Right kidney (tissue), 1 donor: ENCODE measurements around the gene VAT1L.

Experiments used
- DNase-seq: peaks from one replicate; pipeline ENCODE4 v3.0.0-alpha.2; 2016

The VAT1L gene

DNA sequence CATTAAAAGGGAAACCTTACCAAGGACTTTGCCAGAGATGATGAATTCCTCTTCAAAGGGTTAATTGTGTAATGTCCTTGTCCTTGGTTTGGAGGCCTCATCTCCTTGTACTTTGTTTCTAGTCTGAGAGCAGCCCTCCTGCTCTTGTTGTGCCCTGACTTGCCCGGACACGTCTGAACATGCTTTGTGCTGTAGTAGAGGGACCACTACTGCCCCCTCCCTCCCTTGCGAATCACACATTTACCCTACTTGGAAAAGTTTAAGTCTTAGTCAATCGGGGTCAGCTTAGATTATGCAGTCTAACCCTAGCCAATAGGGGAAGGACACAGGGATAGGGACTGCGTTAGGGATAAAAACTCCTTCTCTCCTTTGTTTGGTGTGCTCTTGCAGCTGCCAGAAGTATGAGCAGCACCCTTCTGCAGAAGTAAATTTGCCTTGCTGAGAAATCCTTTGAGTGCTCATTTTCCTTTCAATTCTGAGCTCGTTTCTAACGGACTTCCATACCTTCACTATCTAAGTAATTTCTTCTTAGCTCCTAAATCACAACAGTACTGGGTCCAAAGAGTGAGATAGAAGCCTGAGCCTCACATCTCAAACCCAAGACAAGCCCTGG, 207.6 kb downstream of the VAT1L start:
- no peak for DNase-seq

DNA sequence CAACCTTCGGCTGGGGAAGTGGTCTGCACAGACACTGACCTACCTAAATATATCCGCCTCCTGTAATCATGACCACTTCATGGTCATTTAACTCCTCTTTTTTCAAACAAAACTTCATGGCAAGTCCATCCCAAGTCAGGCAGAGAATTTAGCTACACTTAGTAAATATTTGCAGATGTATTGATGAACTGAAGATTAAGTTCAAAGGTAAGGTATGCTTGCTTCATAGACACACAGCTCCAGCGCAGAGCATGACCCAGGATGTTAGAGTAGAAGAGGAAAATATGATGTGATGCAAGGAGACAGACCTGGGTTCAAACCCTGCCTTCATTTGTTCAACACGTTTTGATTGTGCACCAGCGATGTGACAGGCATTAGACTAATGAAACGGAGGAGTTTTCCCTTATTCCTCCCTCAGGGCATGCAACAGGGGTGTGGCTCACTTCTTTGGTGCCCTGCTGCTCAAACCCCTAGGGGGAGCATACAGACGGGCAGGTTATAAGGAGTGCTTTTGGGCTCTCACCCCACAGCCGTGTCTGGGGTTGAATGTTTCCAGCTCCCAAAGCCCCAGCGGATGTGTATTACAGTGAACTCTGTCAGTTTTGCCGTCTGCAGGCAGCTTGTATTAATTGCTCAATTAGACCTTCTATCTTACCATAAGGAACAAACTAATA, 210.1 kb downstream of the VAT1L start:
- DNase-seq, result no peak

DNA sequence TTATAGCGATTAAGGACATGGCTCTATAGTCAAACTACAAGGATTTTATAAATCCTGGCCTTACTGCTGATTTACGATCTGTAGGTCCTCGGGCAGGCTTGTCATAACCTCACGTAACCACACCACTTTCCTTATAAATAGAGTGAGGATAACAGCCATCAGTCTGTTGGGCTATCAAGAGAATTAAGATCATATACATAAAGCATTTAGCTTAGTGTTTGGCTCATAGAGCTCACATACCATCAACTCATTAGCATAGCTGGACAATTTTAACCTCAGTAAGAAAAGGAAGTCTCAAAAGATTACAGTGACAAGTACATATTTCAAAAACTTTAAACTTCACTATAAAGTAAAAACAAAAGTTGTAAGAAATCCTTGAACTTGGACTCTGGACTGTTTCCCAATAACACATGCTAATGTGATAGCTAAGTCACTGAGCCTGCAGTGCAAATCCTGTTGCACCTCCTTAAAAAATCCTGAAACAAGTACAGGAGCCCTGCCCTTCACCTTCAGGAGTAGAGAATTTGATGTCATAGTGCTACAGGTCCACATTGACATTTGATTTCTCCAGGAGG, 213.2 kb downstream of the VAT1L start:
- DNase-seq, result no peak

DNA sequence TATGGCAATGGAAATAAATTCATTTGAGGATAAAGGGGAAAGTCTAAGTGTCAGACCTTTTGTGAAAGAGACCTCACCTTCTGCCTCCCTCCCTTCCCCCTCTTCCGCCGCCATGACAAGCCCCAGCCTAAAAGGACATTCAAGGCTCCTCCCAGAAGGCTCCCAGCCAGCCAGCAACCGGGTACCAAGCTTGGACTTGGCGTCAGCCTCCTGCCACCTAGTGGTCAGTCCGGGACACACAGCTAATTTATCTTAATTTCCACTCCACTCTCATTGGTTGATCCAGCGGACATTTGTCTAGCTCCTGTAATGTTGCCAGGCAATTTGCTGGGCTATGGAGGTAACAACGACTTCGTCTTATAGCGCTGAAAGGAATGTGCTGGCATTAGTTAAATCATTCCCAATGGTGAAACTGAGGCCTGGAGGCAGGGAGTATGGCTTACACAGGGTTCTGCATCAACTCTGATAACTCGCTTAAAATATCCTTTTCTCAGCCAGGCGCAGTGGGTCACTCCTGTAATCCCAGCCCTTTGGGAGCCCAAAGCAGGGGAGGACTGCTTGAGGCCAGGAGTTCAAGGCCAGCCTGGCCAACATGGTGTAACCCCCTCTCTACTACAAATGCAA, 214.7 kb downstream of the VAT1L start:
- peak; percentile 38 for DNase-seq

DNA sequence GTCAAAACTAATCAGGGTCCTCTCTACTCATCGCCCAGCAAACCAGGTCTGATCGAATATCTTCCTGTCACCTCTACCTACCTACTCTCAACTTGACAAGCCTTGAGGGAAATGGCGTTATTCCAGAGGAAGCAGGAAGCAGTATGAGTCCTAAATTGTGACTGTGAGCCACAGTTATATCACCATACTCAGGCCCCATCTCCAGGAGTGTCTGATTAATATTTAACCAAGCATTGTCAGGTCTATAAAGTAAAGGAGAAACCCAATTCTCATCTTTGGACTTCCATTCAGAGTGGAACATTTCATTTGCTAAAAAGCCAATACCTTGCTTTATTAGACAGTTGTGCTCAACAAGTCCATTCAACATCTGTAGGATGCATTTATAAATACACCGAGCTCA, 216.2 kb downstream of the VAT1L start:
- DNase-seq, result no peak

DNA sequence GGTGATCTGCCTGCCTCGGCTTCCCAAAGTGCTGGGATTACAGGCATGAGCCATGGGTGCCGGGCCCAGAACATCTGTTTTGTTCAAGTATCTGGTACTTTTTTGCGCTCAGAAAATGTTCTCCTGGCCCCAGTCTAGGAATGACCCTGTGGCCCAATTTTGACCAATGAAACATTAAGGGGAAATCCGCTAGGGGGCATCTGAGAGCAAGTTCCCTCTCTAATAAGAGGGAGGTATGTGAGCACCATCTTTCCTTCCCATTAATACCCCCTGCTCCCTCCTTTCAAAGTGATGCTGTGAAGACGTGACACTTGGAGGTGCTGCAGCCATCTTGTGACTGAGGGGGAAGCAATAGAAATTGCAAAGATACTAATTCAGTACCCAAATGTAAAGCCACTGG, 217.5 kb downstream of the VAT1L start:
- DNase-seq, result no peak

DNA sequence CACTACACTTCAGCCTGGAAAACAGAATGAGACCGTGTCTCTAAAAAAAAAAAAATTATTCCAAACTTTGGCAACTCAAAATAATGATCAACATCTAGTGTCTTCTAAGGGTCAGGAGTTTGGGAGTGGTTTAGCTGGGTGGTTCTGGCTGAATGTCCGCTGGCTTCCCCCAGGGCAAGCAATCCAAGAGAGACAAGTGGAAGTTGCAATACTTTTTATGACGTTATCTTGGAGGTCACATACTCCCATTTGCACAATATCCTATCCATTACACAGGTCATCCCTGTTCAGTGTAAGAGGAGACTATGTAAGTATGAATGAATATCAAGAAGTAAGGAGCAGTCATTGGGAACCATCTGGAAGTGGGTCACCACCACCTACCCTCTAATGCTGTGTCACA, 218.8 kb downstream of the VAT1L start:
- no peak for DNase-seq

DNA sequence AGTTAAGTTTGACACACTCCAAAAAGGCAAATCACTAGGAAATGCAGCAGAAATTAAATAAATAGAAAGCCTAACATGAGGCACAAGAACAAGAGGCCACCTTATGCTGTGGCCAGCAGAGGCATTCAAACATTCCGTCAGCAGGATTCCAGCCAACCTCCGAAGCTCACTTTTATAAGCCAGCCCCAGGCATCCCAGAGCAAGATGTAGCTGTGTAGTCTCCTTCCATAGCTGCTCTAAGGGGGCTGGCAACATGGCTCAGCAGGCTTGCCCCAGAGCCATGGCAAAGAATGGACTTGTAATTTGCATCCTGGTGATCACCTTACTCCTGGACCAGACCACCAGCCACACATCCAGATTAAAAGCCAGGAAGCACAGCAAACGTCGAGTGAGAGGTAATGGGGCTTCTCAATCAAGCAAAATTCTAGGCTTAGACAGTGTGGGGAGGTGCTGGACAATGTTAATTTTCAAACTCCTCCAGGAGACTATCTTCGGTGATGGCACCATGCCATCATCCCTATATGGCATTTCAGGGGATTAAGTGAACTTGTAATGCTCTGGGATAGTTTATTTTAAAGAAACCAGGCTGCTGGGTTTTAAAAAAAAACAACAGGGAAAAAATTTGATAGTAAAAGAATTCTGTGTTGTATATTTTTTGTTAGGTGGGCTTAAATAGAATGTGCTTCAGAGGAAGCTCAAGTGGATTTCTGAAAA, 234.1 kb downstream of the VAT1L start, which contains the start of gene CLEC3A:
Gene CLEC3A, plus strand, starts transcription at position 202 of the 714 bp plus-strand sequence. Its CDS starts 79 bp downstream, at position 281.
- DNase-seq, result no peak

DNA sequence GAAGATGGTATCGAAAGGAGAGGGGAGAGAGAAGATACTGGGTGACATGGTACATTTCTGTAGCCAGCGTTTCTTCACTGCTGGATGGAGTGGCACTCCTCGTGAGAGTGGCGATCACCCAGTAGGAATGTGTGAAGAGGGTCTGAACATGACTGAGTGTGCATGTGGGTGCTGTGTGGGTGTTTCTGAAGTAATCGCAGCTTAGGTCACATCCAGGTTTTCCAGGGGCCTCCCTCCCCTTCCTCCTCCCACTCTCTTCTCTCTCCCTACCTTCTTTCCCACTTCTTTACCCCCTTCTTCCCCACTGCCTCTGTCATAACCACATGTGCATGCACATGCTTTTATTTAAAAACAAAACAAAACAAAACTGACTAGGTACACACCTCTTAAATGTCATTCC, 235.8 kb downstream of the VAT1L start:
- DNase-seq, result no peak

DNA sequence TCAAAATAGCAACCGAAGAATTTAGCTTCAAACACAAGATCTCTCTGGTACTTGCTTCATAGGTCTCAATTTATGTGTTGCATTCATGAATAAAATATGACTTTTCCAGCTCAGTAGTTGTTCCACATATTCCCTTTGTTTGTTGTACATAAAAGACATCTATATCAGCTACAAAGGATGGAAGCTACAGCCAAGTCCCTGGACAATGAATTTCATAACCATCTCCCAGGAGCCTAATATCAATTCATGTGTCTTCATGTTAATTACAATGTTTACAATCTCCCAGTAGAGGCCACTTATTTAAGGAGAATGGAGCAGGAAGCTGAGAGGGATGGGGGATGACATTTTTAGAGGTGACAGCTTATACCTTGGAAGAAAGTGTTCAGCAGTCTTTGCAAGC, 237.3 kb downstream of the VAT1L start:
- DNase-seq, result no peak

DNA sequence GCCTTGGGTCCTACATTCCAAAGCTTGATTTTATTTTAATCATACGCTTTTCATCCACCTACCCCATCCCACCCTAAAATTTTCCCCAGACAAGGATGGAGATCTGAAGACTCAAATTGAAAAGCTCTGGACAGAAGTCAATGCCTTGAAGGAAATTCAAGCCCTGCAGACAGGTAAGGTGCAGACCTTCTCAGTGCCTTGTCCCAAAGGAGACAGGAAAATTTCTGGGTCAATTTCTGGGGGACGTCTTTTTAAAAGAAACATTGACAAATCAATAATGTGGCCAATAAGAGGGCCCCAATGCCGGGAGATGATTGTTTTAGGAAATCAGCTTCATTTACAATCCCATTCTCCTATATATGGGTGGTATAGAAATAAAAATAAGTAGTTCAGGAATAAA, 239.7 kb downstream of the VAT1L start:
- DNase-seq, result no peak
